ENCODE measurements around the gene PLA2G4B. TPM values are rescaled to one million over a fixed set of nuclear protein-coding genes. Genes with fewer than 3 reads are reported as not detected.
"Not testable (repeated sequence)": the region's sequence is repeated elsewhere in the genome, so short reads cannot be mapped to it uniquely, and the experiment has no call there.

The PLA2G4B gene
- total RNA-seq, 2 experiments from 2014 or later = 21.5 to 26.0 TPM

DNA sequence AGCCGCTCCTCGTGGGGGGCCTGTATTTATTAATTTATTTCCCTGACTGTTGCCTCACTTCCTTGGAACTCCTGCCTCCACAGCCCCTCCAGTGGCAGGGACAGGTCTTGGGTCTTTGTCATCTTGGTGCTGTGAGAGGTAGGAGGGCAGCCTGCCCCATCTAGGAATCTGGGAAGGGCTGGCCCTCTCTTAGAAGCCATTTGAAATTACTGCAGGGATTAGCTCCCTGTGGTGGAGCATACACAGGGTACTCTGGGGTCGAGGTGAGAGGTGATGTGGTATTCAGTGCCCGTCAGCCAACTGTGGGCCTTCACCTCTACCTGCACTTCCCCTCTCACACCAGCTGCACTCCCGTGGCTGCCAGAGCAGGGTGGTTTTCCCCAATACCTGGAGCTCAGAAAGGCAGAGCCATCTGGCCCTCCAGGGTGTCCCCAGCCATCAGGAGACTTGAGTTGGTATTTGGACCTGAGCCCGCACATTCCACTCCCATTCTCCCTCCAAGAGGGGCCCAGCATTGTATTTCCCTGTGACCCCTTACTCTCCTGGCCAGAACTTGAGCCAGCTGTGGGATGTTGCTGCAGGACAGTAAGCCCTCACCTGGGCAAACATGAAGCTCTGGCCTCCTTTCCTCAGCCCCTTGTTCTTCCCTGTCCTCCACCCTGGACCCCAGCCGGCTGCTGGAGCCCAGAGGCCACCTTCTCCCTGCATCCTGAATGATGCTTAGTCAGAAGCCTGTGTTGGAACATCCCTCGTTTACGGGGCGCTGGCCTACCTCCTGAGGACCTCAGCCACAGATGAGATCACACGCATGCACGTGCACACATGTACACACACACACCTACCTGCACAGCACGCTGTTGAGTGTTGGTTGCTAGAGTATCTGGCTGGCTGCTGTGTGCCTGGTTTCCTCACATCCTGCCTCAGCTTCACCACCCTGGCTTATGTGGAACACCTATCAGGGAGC lies 12.8 kb upstream of the PLA2G4B start:
- H3K4me1 Mint-ChIP-seq = peaks cover 15% of the 10 kb centered on the region
- no peaks in the 10 kb centered on the region for H3K27me3 Mint-ChIP-seq
- no peak for ATAC-seq (ENCODE audit: low read depth)
- H3K36me3 Mint-ChIP-seq = peaks cover 4% of the 10 kb centered on the region
- no peak overlapping the region for H3K4me3 Mint-ChIP-seq
- POLR2A ChIA-PET = interaction anchor here (0.6 to 1.7 kb wide), 2 partner anchors 51 to 371 kb away, joined by 3 to 4 read pairs; partner anchors contain the start of gene MAPKBP1
- DNase-seq = no peak
- no peaks in the 10 kb centered on the region for H3K9me3 Mint-ChIP-seq
- no peak overlapping the region for H3K27ac Mint-ChIP-seq

DNA sequence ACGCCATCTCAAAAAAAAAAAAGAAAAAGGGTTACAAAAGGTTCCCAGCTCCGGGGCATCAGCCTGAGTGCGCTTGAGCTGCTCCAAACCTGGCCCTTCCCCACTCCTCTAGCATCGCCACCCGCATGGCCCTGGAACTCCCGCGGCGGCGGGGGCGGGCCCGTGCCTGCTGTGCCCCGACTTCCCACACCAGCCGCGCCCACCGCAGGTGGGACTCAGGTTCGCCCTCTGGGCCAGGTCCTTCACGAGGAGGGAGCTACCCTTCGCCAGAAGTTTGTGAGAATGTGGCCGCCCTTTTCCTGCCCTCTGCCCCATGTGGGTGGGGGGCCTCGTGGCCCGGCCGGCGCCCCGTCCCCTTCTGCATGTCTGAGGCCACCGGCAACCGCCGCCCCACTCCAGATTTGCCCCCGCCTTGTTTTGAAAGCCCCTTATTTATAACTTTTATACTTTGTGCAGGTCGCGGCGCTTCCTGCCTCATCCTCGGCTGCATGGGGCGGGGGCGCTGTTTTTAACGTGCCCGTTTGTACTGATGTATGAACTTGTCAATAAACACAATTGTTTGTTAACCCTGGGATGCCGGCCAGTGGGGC lies 11.3 kb upstream of the PLA2G4B start:
- DNase-seq = no peak
- Mint-ChIP-seq H3K9me3 (no peaks in the 10 kb centered on the region), H3K36me3 (peaks cover 4% of the 10 kb centered on the region), H3K27me3 (no peaks in the 10 kb centered on the region), H3K4me3 (peak overlapping the region; percentile 89), H3K27ac (peak overlapping the region; percentile 80), H3K4me1 (peaks cover 28% of the 10 kb centered on the region)
- peak; percentile 2 for ATAC-seq (ENCODE audit: low read depth)
- POLR2A ChIA-PET = interaction anchor here (0.9 to 5.6 kb wide), 4 partner anchors 17 to 54 kb away, joined by 3 to 27 read pairs (median 5); partner anchors contain the start of gene MAPKBP1

DNA sequence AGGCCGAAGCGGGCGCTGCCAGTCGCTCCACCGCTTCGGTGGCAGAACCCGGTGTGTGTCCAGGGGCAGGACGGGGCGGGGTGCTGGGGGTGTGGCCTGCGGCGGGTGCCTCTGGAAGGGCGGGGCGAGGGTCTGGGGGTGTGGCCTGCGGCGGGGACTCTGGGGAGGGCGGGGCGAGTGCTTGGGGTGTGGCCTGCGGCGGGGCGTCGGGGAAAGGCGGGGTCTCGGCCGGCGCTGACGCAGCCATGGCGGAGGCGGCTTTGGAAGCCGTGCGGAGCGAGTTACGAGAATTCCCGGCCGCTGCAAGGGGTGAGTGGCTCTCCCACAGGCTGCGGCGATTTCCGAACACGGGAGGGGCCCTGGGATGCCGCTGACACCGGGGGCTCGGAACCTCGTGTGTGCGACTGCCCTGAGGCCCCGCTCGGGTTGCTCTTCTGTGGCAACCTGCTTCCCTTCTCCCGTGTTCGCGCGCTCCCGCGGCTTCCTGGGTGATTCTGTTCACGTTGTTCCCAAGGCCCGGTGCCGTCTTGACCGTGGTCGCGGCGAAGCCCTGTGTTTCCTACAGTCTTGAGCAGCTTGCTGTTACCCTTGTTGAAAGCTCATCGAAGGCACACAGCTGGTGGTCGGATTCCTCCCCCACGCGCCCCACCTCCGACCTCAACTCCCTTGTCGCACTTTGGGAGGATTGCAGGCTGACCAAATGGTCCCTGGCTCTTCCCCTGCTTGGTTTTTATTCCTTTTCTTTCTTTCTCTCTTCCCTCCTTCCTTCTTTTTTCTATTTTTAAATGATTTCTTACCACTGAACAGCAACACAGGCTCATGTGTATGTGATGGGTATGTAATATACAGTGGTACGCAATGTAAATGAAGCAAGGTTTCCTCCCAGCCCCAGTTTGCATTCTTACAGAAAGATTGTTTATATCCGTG lies 10.5 kb upstream of the PLA2G4B start, which contains the start of gene JMJD7:
JMJD7 (plus strand) TSS at position 213 of the 927 bp plus-strand sequence; CDS start at position 246, 33 bp downstream.
- POLR2A ChIA-PET = interaction anchor here (0.8 to 5.6 kb wide), 4 partner anchors 18 to 126 kb away, joined by 3 to 27 read pairs (median 5); partner anchors contain the start of gene MAPKBP1
- H3K9me3 Mint-ChIP-seq = no peaks in the 10 kb centered on the region
- DNase-seq (peak; percentile 97), ATAC-seq (ENCODE audit: low read depth) (peak; percentile 68)
- H3K27ac Mint-ChIP-seq = peak within 1 kb of the TSS; percentile 84
- H3K4me1 Mint-ChIP-seq = peaks cover 36% of the 10 kb centered on the region
- no peaks in the 10 kb centered on the region for H3K27me3 Mint-ChIP-seq
- peaks cover 11% of the 10 kb centered on the region for H3K36me3 Mint-ChIP-seq
- H3K4me3 Mint-ChIP-seq = peak within 1 kb of the TSS; percentile 89

DNA sequence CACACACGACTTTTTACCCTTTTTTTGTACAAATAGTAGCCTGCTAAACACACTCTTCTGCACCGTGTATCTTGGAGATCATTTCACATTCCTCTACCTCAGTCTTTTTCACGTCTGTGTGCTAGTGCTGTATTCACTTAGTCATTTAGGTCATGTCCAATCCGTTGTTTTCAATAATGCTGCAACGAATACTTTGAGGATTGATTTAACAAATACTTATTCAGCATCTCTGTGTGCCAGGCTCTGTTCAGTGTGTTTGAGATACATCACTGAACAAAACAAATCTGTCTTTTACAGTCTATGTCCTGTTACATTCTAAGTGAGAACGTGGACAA lies 9.9 kb upstream of the PLA2G4B start:
- peak overlapping the region; percentile 89 for H3K4me3 Mint-ChIP-seq
- DNase-seq (no peak), ATAC-seq (ENCODE audit: low read depth) (no peak)
- POLR2A ChIA-PET = interaction anchor here (5.6 kb wide), 1 partner anchor 55 kb away, joined by 27 read pairs; the partner anchor contains the start of gene MAPKBP1
- H3K4me1 Mint-ChIP-seq = peaks cover 39% of the 10 kb centered on the region
- peaks cover 14% of the 10 kb centered on the region for H3K36me3 Mint-ChIP-seq
- no peaks in the 10 kb centered on the region for H3K27me3 Mint-ChIP-seq
- H3K27ac Mint-ChIP-seq = peak overlapping the region; percentile 84
- no peaks in the 10 kb centered on the region for H3K9me3 Mint-ChIP-seq

DNA sequence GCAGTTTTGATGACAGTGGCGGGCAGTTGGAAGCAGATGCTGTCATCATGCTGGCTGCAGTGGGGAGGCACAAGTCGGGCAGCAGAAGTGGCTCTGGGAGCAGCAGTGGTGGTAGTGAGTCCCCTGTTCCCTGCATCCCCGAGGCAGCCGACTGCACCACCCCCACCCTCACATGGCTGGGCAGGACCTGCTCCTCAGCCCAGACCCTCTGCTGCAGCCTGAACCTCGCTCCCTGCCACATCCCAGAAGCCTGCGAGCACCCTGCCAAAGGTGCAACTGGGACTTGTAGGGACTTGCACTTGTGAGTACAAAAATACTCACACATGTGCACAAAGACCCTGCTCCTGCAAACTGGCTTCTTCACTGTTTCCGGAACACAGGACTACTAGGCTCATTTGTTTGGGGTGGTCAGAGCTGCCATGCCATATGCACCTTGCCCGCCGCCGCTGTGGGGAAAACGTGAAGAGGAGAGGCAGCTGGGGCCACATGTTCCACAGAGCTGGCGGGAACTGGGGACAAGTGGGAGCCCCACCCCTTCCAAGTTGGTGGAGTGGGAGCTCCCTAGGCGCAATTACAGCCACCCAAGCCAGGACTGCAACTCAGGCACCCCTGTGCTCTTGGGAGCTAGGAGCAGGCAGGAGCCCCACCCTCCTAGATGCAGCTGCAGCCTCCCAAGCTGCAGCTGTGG lies 8.5 kb upstream of the PLA2G4B start:
- ATAC-seq (ENCODE audit: low read depth) (no peak), DNase-seq (no peak)
- POLR2A ChIA-PET = interaction anchor here (0.6 to 5.6 kb wide), 2 partner anchors 56 to 156 kb away, joined by 4 to 27 read pairs; partner anchors contain the start of gene MAPKBP1
- Mint-ChIP-seq H3K9me3 (no peaks in the 10 kb centered on the region), H3K27ac (no peak overlapping the region), H3K4me3 (peak overlapping the region; percentile 25), H3K4me1 (peaks cover 41% of the 10 kb centered on the region), H3K27me3 (no peaks in the 10 kb centered on the region), H3K36me3 (peaks cover 16% of the 10 kb centered on the region)

DNA sequence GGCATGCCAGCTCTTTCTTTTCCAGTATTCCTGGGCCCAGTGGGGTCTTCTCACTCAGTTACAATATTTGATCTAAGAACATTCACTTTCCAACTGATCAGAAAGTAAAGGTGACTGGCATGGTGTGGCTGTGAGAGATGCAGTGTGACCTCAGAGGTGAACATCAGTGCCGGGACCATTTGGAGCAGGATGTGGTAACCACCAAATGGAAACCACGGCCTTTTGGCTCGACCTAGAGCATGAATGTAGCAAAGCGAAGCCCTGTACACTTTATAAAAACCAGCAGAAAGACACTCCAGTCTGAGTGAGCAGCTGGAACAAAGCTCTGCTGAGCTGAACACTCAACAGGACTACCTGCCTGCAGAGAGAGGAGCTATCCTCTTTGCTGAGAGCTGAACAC lies 7.4 kb upstream of the PLA2G4B start:
- Mint-ChIP-seq H3K4me3 (peak overlapping the region; percentile 62), H3K27ac (peak overlapping the region; percentile 82), H3K36me3 (peaks cover 16% of the 10 kb centered on the region), H3K4me1 (peaks cover 45% of the 10 kb centered on the region)
- DNase-seq = peak; percentile 68
- POLR2A ChIA-PET = interaction anchor here (0.6 to 5.6 kb wide), 9 partner anchors 20 to 74 kb away, joined by 3 to 27 read pairs (median 4); partner anchors contain the start of gene MAPKBP1
- peak; percentile 66 for ATAC-seq (ENCODE audit: low read depth)
- H3K9me3 Mint-ChIP-seq, H3K27me3 Mint-ChIP-seq: not testable (repeated sequence)

DNA sequence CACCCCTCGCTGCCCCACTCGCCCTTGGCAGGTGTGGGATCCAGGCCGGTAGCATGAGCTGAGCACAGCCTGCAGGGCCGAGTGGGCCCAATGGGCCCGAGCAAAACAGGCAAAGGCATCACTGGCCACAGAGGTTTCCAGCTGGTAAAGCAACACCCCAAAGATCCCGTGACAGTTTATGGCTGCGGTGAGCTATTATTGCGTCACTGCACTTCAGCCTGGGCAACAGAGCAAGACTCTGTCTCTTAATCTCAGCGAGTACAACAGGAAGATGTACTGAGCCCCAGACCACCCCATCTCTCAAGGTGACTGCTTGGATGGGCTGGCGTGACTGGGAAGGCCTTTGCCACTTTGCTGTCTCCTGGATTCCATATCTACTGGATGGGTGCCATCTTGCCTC lies 6.4 kb upstream of the PLA2G4B start:
- H3K27me3 Mint-ChIP-seq = no peaks in the 10 kb centered on the region
- H3K4me1 Mint-ChIP-seq = peaks cover 44% of the 10 kb centered on the region
- no peak for DNase-seq
- POLR2A ChIA-PET = interaction anchor here (0.9 to 5.6 kb wide), 6 partner anchors 19 to 73 kb away, joined by 3 to 27 read pairs (median 6); partner anchors contain the start of gene MAPKBP1
- peak overlapping the region; percentile 62 for H3K4me3 Mint-ChIP-seq
- H3K27ac Mint-ChIP-seq = peak overlapping the region; percentile 82
- ATAC-seq (ENCODE audit: low read depth) = no peak
- peaks cover 17% of the 10 kb centered on the region for H3K36me3 Mint-ChIP-seq
- no peaks in the 10 kb centered on the region for H3K9me3 Mint-ChIP-seq

DNA sequence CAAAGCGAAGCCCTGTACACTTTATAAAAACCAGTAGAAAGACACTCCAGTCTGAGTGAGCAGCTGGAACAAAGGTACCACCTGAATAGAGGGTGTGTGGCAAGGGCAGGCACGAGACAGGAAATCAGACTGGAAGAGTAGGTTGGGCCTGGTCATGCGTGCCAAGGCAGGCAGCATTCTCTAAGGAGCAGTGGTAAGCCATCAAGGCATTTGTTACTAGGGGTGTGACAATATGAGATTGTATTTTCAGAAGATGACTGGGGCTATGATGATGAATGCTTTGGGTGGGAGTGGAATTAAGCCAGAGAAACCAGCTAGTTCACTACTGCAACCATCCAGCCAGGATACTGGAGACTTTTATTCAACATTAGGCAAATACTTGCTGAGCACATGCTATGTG lies 5.8 kb upstream of the PLA2G4B start:
- no peak for ATAC-seq (ENCODE audit: low read depth)
- Mint-ChIP-seq H3K36me3 (peaks cover 19% of the 10 kb centered on the region), H3K9me3 (no peaks in the 10 kb centered on the region), H3K27ac (peak overlapping the region; percentile 10), H3K27me3 (no peaks in the 10 kb centered on the region), H3K4me1 (peaks cover 42% of the 10 kb centered on the region), H3K4me3 (no peak overlapping the region)
- POLR2A ChIA-PET = no interaction called here
- DNase-seq = no peak

DNA sequence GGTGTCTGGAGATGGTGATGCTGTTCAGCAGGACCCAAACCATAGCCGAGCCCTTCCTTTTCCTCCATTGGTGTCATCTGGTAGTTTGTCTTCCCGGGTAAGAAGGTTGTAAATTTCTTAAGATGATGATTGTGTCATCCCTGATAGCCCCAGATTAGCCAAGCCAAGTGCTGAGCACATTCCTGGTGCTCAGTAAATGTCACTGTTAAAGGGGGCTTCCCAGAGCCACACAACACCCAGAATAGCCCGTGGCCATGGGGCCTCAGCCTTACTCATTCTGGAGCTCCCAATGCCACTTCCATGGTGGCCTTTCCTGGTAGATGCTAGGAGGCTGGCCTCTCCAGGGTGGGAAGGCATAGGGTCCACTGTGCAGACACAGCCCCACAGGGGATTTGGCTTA lies 4.6 kb upstream of the PLA2G4B start:
- H3K4me1 Mint-ChIP-seq = peaks cover 35% of the 10 kb centered on the region

DNA sequence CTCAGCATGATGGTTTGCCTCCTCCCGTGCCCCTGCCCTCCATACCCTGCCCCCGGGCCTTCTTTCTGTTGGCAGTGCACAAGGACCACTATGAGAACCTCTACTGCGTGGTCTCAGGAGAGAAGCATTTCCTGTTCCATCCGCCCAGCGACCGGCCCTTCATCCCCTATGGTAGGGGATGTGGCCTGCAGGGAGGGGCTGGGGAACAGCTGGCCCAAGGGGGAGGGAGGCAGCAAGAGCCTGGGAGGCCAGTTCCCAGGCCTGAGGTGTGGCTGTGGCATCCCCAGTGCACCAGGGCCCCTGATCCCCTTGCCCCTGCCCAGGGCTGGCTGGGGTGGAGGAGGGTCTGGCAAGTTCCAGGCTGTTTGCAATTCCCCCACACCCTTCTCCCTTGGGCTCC lies 2.6 kb upstream of the PLA2G4B start:
- Mint-ChIP-seq H3K27me3 (no peaks in the 10 kb centered on the region), H3K4me1 (peaks cover 29% of the 10 kb centered on the region), H3K4me3 (no peak overlapping the region), H3K36me3 (peaks cover 16% of the 10 kb centered on the region), H3K9me3 (no peaks in the 10 kb centered on the region), H3K27ac (no peak overlapping the region)
- ATAC-seq (ENCODE audit: low read depth) (no peak), DNase-seq (no peak)
- POLR2A ChIA-PET = no interaction called here

More for the DNA sequence above, 4.6 kb upstream of the PLA2G4B start:
- Mint-ChIP-seq H3K9me3 (no peaks in the 10 kb centered on the region), H3K27me3 (no peaks in the 10 kb centered on the region), H3K4me3 (no peak overlapping the region), H3K36me3 (peaks cover 18% of the 10 kb centered on the region), H3K27ac (no peak overlapping the region)
- ATAC-seq (ENCODE audit: low read depth) (no peak), DNase-seq (no peak)
- POLR2A ChIA-PET = no interaction called here

DNA sequence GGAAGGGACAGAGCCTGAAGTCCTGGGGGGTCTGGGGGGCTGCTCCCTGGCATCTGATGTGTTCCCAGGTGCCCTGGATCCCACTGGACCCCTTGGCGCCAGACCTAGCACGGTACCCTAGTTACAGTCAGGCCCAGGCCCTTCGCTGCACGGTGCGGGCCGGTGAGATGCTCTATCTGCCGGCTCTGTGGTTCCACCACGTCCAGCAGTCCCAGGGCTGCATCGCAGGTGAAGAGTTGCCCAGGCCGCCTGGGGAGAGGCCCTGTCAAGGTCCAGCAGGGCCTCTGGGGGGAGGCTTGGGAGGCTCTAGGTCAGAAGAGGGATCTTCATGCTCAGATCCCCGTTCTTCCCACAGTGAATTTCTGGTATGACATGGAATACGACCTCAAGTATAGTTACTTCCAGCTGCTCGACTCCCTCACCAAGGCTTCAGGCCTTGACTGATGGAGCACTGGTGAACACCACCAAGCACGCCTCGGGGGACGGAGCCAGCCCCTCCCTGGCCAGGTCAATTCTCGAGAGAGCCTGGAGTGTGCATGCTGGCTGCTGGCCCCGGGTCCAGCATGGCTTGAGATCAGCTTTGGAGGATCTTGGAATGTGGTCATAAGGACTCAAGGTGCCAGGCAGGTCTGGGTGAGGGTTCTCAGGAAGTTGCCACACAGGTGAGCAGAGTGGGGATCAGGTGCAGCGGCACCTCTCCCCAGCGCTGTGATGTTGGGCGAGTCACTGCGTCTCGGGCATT lies 1.8 kb upstream of the PLA2G4B start:
- H3K27me3 Mint-ChIP-seq = no peaks in the 10 kb centered on the region
- H3K9me3 Mint-ChIP-seq = no peaks in the 10 kb centered on the region
- no peak overlapping the region for H3K27ac Mint-ChIP-seq
- POLR2A ChIA-PET = no interaction called here
- H3K4me1 Mint-ChIP-seq = peaks cover 22% of the 10 kb centered on the region
- DNase-seq = no peak
- no peak for ATAC-seq (ENCODE audit: low read depth)
- peaks cover 16% of the 10 kb centered on the region for H3K36me3 Mint-ChIP-seq
- no peak overlapping the region for H3K4me3 Mint-ChIP-seq
